NCI-H2227 treated with DMSO at 0.1 percent for 48 hours (cell line): Measurements from ENCODE around the gene PRKD2.
"Not testable (repeated sequence)": the region's sequence is repeated elsewhere in the genome, so short reads cannot be mapped to it uniquely, and the experiment has no call there.

ENCODE experiments used
- DNase-seq: peaks from one replicate; lab custom pipeline; 2025; lab: John Stamatoyannopoulos, UW

Gene PRKD2

DNA sequence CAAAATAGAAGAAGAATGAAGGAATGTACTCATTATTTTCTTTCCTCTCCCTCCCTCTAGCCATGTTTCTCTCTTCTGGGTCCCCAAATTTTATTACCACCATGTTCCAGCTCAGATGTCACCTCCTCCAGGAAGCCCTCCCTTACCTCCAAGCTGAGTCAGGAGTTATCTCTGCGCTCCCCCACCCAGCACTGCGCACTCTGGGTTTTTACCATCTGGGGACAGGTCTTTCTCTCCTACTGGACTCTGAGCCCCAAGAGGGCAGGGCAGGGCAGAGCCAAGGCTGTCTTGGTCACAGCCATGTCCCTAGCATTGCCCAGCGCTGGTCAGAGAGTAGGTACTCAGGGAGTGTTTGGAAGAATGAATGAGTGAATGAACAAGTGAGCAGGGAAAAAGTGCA, 83.8 kb downstream of the PRKD2 start:
- DNase-seq = no peak

DNA sequence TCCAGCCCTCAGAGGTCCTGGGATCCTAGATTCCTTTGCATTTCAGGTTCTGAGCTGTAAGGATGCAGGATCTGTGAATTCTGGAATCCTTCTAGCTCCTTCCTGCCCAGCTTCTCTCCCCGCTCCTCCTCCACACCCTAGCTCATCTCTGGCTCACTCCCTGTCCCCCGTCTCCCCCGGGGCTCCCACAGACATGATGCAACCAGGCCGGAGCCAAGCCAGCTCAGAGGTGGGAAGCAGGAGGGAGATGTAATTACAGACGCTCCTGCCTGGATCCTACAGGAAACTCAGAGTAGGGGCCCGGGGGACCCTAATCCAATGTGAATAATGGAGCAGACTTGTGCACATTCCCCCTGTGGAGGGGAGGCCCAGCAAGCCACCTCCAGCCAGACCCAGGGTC, 85.4 kb downstream of the PRKD2 start:
- no peak for DNase-seq

DNA sequence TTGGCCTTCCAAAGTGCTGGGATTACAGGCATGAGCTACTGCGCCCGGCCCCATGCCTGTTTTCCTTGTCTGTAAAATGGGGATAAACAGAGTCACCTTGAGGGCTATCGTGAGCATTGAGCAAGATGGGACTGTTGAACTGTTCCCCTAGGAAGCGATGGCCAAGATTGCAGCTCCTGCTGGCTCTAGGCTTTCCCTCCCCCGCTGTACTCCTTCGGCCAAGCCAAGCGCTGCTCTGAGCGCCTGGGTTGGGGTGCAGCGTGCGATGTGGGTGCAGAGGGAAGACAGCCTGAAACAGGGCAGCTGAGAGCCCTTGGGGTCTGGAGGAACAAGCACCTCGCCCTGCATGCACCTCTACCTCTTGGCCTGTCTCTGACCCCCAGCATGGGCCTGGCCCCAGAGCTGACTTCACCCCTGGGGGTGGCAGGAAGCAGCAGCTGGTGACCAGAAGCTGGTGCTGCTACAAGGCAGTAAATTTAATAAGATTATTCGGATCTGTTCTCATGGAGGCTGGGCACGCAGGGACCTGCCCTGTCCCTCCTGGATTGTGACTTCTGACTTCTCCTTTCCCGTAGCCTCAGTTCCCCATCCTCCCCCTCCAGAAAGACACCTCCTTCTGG, 86.2 kb downstream of the PRKD2 start:
- no peak for DNase-seq

DNA sequence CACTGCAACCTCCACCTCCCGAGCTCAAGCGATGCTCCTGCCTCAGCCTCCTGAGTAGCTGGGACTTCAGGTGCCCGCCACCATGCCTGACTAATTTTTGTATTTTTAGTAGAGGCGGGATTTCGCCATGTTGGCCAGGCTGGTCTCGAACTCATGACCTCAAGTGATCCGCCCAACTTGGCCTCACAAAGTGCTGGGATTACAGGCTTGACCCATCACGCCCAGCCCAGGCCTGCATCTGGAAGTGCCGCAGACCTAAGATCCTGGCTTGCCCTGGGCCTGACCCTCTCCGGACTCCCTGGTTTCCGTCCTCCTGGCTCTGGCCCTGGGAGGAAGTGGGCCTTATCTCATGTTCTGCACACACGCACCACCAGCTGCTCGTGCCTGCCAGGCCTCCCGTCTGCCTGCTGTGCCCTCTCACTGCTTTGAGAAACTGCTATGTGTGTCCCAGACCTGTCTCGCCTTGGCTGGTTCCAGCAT, 87.3 kb downstream of the PRKD2 start:
- DNase-seq = no peak

DNA sequence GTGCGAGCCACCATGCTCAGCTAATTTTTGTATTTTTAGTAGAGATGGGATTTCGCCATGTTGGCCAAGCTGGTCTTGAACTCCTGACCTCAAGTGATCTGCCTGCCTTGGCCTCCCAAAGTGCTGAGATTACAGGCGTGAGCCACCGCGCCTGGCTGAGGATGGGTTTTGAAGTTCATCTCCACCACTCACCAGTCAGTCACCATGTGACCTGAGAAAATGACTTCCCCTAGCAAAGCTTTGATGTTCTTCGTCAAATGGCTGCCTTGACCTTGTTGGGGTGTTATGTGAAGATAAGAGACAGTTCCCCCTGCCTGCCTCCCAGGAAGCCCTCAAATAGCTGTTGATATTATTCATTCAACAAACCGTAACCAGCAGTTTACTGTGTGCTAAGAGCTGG, 87.9 kb downstream of the PRKD2 start:
- DNase-seq = not testable (repeated sequence)

DNA sequence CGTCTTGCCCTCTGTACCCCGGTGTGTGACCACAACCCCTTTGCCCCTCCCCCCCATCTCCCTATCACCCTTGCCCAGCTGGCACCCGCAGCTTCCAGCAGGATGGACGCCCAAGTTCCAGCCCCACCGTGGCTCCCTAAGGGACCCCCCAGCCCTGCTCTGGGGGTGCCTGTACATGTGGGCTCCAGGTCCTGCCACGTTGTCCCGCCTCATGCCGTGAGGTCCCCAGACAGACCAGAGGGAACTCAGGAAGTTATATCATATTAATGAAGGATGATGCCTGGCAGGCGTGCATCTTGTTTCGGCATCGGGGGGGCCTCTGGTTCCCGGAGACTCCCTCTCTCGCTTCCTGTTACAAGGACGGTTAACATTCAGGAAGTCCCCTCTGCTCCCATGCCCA, 90.5 kb downstream of the PRKD2 start:
- no peak for DNase-seq

DNA sequence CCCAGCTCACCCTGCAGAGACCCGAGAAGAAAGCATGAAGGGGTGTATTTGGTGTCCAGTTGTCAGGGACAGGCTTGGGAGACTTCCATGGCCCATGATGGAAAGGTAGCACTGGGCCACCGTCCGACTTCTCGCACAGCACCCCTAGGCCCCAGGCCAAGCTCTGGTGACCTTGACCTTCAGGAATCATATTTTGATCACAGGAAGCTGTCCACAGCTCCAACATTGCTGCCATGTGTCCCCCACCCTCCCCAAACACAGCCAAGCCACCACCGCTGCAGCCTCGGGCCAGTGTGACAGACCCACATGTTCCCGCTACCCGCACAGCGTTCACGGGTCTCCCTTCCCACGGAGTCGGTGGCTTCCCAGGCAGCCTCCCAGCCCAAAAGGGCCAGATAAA, 91.2 kb downstream of the PRKD2 start:
- DNase-seq = no peak

DNA sequence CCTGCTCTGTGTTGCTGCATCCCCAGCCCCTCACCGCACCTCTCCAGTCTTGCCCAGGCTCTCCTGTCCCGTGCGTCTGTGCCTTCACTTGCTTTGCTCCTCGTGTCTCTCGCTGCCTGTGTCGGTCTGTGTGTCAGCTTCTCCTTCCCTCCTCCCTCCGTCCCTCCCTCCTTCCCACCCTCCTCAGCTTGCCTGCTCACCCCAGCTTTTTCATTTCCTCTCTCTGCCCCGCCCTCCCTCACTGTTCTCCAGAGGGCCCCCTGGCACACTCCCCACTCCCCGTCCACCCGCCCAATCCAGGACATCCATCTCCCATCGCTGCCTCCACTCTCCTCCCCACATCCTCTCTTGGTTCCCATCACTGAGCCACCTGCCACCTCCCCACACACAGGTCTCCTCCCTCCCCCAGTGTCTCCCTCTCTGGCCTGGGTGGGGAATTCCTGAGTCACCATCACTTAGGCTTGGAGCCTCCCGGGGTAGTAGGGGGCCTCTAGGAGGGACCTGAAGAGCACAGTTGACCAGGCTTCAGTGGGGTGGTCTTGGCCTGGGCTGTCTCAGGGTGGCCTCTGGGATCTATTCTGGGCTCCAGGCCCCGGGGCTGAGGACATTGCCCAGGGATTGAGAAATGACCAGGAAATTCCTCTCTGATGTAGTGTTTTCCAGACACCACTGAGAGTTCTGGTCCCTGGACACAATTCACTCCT, 91.8 kb downstream of the PRKD2 start, which contains the start of gene PTGIR:
Gene PTGIR (minus strand): TSS at position 132 of the 704 bp plus-strand sequence. CDS start 864 bp downstream, outside the sequence.
- DNase-seq = no peak
